T-helper 1 cell (primary cell): ENCODE measurements around the gene CD9.
A peak's percentile ranks its signal among the peaks of the same experiment; 100 is the strongest.

Experiments
- DNase-seq, 5 donors: peaks; one replicate each; pipeline ENCODE4 v3.0.0-alpha.2; 2012 to 2020

CD9 gene

DNA sequence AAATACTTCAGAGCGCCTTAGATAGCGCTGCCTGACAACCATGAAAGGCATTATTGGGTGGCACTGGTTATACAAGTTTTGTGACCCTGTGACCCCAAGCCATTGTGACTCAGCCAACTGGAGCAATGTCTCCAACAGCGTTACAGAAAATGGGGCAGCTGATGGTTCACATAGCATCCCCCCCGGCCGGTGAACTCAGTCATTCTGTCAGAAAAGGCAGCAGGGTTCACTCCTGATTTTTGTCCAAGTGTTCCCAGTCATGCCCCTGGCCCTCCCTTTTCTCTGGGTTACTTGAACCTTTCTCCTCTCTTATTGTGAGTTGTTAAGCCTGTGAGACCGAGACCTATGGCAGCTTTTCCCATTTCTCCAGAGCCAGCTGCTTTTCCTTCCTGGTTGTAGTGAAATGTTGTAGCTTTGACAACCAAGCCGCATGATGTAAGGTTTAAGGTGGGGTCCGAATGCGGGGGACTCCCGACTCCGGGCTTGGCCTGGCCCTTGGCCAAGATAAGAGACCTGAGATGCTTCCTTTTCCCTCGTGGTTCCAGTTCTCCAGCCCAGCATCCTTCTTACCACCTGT lies 22.0 kb downstream of the CD9 start:
- no peak for DNase-seq

DNA sequence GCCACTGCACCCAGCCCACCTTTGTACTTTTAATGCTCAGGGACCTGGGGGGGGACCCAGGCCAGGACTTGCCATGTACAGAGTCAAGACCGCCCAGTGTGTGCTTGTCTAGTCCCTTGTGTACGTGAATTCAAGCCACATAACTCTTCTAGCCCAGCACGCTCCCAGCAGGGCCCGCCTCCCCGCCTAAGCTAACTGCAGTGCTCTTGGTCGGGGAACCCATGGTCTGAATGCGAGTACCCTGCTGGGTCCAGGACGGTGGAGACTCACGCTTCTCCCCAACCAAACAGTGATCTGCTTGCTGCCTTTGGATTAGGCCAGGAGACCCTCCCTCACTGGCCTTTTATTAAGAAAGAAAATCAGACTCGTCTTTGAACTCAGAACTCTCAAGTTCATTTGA lies 23.3 kb downstream of the CD9 start:
- DNase-seq: no peak

DNA sequence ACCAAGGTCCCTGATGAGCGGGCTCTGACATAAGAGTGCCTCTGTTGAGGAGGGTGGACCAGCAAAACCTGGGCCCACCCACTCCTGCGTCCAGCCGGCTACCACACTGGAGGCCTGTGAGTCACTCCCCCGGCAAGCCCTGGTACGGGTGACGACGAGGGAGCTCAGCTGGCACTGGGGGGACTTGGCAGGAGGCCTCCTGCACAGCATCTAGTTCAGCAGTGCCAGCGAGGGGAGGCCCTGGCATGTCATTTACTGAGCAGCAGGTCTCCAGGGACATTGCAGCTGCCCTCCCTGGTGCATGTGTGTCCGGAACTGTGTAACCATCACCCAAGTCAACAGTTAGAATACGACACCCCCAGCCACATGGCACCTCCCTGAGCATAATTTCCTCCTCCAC lies 24.4 kb downstream of the CD9 start:
- DNase-seq: no peak

DNA sequence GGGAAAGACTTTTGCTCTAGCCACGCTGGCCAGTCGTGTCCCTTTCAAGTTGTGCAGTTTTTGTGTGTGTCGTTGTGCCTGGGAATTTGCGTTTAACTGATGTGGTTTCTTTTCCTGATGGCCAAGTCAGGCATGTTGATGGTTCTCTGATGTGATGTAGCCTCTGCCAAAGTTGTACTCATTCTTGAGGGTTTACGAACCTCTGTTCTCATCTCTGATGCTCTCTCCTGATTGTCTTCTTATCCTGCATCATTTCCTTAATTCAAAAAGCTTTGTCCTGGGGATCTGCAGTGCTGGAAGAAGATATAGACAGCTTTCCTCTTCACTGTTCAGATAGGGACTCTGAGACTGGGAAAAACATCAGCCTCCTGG lies 25.4 kb downstream of the CD9 start:
- no peak for DNase-seq

DNA sequence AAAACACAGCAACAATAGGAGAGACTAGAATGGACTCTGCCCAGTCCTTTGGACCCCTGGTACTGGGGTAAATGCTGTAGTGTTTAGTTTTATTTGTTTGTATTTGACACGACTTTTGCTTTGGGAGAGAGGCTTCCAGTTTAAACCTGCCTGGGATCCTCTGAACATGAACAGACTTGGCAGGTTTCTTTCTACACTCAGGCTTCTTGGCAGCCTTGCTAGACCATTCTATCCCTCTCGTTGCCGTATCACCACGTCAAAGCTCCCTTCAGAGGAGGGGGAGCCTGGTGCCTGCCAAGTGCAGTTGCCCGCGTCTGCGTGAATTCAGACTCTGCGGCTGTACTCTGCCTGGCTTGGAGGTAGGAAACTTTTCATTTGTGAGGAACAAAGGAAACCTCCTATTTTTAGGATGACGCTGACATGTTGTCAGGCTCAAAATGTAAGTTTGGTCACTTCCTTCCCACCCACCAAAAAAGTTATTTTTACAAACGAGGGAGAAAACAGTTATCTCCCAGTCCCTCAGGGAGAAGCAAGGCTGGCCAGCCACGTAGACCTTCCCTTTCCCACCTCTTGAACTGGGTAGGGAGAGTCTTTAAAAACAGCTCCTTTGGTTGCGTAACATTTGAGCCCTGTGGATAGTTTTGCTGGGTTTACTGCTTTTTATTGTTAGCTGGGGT lies 25.9 kb downstream of the CD9 start:
- DNase-seq: no peak

DNA sequence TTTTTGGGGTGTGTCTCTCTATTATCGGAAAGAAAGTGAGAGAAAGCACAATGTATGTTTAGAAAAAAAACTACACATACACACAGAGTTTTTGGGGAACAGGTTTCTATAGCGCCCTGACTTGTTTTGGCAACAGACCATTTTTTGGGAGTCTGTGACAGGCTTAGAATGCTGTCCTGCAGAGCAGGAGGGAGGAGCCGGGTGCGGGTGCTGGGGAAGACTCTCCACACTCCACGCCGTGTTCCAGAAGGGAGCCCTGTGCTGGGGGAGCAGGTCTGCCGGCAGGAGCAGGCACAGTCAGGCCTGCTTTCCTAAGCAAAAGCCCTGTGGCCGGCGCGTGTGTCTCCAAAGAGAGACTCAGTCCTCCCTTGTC lies 26.5 kb downstream of the CD9 start:
- no peak for DNase-seq

DNA sequence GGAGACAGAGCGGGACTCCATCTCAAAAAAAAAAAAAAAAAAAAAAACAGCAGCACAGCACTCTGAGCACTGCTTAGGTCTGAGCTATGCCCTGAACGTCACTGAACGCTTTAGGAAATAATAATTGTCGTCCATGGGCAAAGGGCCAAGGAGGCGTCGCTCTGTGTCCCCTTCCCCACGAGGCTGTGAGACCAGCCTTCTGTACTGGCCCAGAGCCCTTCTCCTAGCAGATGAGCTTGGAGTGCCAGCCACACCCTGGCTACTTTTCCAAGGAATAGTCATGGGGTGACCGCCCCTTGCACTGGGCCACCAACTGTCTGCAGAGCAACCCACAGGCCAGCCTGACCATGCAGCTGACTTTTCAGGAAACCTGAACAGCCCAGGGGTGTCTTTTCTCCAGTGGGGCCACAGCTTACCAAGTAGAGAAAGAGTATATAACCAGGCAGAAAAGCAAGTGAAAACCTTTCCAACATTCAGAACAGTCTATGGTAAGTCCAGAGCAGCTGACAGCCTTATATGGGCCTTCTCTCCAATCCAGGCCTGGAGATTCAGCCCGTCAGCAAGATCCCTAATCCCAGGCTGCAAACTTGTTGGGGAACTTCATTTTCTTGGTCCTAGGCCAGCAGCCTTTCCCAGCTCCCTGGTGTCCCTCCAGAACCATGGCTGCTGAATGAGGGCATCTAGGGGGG lies 28.5 kb downstream of the CD9 start:
- DNase-seq: no peak

DNA sequence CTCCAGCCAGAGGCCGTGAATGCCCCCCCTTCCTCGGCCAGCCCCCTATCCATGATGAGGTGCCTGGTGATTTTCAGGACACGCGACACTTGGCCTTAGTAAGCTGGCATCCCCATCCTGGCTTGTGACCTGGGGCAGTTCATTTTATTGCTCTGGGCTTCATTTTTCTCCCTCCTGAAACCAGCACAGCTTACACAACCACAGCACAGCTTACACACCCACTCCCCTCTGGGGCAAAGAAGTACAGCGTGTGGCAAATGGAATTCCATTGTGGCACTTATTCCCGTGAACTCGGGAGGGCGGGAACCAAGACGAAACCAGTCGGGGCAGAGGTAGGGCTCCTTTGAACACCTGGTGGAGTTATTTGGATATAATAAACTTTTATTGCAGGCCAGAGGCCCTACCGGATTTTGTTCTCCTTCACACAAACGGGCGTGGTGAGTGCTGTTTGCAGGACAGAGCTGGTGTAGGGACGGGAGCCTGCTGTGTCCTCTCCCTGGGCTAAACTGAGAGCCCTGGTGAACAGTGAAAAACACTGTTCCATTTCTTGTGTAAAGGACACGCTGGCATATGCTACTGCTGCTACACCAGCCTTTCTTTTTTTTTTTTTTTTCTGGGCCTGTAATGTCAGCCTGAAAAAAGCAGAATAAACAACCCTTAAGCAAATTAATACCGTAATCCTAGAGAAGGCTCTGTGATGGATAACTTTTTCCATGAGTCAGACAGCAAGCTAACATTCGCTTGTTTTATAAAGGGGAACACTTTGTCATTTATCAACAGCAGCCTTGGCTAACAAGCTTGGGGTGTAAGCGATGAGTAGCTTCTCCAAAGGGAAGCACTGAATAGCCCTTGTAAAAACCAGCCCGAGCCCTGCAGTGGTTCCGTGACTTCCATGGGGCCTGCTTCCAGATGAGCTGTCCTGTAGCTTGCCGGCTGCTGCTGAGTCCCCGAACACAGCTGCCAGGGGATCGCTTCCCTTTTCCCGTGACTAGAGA lies 29.3 kb downstream of the CD9 start:
- DNase-seq: no peak

DNA sequence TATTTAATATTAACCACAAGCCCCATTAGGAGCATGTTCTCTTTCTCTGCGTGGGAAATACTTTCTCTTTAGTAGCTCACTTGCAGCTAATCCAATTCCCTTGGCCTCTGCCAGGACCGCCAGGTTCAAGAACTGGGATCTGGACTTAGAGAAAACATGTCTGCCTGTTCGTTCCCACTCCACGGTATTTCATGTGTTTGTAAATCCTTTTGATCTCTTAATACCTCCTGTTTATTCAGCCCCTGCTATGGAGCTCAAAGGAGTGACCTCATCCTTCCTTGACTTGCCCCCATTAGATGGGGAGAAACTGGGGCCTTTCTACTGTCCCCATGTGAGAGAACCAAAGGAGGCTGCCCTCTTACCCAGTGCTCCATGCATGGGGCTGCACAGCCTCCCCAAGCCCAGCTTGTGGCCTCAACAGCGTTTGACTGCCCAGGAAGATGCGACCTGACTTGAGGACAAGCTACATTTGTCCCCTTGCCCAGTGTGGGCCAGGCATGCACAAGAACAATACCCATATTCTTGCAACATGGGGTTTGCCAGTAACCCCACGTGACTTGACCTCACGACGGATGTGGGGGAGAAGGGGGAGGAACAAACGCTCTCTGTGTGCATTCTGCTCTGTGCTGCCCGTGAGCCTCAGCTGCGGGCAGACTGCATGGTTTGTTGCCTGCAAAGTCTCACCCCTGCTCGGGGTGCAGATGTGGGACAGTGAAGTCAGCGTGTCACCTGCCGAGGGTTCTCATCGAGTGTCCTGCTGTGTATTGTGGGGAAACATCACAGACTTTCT lies 30.3 kb downstream of the CD9 start:
- DNase-seq: peak; percentile 27 to 87 (median 54)

DNA sequence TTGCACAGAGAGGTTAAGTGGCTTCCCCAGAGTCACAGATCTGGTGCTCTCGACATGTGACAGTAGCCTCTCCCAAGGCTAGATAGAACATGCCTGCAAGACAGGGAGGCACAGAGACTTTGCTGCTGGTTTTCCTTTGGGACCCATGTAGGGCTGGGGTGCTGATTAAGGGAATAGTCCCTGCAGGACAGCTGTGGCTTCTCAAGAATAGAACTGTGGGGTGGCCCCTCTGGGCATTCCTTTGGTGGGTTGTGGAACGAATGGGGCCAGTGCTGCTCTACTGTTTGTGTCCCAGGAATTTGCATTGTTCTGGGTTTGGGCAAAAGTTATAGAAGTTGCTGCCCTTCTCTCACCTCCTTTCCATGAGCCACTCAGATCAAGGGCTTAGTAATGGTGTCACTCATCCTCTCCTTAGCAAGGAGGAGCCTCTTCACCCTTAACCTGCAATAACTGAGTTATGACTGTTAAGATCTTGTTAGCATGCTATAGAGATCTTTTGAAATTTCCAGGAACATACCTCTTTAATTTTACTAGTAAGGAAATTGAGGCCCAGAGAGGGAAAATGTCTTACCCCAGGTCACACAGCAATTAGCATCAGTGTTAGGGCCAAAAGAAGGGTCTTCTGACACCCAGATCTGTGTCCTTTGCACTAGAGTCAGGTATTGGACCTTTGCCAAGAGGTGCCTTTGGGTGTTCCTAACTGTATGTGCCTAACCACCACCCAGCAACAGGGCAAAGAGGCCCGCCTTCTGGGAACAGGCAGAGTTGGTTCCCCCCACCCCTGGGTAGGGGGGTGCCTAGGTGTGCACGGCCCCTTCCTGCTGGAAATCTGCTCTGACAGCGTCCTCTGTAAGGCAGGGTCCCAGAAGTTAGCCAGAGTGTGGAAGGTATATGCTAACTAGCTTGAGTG lies 31.4 kb downstream of the CD9 start:
- peak in 1 of 5 donors; percentile 11 for DNase-seq

DNA sequence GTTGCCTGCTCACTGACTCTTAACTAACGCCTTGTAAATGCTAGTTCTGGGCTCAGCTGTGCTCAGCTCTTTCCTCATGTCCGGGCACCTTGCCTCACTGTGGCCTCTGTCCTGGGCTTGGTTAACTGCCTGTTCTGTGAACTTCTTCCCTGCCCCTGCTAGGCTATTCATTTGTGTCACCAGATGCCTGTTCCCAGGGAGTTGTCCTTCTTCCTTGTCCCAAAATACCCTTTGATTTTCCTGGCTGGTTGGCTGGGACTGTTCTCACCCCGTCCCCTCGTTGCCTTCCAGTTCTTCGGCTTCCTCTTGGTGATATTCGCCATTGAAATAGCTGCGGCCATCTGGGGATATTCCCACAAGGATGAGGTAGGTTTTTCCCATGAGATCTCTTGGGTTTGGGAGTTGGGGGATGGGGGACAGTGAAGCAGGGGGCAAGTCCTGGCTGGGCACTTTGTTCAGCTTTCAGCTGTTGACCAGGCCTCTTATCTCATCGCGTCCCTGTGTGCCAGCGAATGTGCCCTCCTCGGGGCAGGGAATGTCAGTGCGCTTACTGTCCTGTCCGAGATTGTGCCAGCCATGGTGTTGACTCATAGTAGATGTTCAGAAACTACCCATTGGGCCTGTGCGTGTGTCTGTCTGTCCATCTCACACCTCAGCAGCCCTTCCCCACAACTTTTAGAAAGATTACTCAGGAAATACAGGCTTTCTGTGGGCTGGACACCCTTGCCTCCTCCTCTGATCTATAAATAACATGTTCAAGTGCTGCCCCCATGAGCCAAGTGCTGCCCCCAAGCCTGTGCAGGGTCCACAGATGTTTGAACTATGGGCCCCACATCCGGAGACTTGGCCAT lies 33.1 kb downstream of the CD9 start:
- no peak for DNase-seq

DNA sequence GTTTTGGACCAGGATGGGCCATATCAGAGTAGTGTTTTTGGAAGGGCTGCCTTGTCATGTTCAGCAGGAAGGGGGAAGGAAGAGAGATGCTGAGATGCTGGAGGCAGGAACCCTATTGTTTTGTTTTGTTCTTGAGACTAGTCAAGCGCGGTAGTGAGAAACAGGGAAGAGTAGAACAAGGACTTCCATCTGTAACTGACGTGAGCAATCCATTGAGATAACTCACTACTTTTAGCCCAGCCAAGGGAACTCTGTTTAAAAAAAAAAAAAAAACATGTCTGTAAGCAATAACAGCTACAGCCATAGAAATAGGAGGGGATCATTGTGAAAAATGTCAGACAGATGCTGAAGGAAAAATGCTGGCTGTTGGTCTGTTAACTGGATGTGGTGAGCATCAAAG lies 34.0 kb downstream of the CD9 start:
- DNase-seq: no peak

DNA sequence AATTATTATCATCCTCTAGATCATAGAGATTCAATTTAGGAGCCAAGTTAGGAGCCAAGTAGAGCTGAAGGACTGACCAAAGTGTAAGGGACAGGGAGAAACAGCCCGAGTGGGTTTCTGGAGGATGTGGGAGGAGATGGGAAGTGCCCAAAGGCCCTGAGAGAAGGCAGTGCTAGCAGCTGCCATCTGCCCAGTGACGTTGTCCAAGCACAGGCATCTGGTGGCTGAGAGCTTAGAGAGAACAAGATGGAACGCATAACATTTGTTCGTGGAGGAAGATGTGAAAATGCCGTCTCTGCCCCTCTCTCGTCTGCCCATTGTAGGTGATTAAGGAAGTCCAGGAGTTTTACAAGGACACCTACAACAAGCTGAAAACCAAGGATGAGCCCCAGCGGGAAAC lies 34.7 kb downstream of the CD9 start:
- no peak for DNase-seq

DNA sequence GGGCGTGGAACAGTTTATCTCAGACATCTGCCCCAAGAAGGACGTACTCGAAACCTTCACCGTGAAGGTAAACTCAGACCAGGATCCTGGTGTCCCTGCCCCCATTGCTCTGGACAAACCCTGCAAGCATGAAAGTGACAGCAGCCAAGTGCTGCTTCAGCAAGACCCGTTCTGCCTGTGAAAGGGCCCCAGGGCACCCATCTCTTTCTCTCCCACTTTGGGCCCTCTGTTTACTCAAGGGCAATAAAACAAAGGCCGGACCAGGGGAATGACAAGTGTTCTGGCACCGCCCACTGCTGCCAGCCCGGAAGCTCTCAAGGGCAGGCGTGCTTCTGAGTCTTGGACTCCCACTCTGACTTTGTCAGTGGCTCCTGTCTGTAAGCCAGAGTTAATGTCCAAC lies 35.3 kb downstream of the CD9 start:
- DNase-seq: no peak

DNA sequence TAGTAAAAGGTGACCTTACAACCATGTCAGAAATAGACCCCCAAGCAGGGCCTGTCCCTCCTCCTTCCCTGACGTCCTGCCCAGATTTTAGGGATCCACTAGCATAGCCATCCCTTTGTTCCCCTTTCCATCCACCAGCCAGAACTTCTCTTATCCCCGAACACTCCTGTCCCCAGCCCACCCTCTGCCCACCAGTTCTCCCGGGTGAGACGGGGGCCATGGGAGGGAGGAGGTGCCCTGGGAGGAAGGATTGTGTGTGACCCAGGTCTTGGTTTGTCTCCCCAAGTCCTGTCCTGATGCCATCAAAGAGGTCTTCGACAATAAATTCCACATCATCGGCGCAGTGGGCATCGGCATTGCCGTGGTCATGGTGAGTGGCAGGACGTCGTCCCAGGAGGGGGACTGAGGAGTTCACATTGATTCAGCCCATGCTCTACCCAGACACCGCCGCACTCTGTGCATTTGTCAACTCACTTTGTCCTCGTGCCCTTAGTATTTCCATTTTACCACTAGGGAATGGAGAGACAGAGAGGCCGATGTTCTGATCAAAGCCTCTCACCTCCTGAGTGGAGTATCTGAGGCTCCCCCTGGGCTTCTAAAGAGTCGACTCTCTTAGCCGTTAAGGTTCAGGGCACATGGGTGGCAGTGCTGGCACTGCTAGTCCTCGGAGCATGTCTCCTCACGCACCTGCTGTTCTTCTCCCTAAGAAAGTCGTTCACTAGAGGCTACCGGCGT lies 35.9 kb downstream of the CD9 start:
- no peak for DNase-seq

DNA sequence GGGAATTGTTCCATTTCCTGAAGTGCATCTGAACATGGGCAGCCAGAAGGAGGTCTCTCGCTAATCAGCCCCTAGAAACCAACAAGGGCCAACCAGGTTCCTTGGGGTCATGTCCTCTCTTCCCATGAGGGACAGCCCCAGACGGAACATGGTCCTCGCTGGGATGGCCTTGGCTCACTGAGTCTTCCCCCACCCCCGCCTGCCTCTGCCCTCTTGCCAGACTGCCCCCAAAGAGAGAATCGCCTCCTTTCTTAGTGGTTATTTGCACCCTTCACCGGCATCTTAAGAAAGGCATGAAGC lies 36.4 kb downstream of the CD9 start:
- no peak for DNase-seq

DNA sequence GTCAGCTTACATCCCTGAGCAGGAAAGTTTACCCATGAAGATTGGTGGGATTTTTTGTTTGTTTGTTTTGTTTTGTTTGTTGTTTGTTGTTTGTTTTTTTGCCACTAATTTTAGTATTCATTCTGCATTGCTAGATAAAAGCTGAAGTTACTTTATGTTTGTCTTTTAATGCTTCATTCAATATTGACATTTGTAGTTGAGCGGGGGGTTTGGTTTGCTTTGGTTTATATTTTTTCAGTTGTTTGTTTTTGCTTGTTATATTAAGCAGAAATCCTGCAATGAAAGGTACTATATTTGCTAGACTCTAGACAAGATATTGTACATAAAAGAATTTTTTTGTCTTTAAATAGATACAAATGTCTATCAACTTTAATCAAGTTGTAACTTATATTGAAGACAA lies 37.6 kb downstream of the CD9 start:
- no peak for DNase-seq

DNA sequence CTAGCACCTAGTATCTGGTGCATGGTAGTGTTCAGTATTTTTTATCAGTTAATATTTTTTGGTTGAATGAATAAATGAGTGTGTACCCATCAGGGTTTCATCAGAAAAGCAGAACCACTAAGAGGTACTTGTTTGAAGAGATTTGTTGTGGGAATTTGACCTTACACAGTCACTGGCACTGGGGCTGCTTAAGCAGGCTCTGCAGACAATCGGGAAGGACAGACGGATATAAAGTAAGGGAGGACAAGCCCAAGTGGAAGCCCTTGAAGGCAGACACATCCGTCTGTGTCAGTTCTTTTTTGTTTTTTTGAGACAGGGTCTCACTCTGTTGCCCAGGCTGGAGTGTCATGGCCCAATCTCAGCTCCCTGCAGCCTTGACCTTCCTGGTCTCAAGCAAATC lies 38.7 kb downstream of the CD9 start:
- DNase-seq: no peak

DNA sequence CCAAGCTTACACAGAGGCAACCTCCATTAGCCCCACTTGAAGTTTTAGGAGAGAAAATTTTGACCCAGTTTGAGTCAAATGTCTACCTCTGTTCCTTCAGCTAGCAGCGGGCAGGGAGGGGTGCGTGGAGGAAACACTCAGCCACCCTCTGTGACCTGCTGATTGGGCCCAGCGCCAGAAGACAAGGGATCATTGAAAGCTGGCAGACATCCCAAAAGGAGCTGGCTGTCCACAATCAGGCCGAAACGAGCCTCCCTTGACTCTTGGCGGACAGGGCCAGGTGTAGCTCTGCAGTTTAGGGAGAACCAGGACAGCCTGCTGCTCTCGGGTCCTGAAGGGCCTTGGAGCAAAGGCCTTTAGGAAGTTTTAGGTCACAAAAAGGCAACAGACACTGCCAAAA lies 41.3 kb downstream of the CD9 start:
- no peak for DNase-seq

DNA sequence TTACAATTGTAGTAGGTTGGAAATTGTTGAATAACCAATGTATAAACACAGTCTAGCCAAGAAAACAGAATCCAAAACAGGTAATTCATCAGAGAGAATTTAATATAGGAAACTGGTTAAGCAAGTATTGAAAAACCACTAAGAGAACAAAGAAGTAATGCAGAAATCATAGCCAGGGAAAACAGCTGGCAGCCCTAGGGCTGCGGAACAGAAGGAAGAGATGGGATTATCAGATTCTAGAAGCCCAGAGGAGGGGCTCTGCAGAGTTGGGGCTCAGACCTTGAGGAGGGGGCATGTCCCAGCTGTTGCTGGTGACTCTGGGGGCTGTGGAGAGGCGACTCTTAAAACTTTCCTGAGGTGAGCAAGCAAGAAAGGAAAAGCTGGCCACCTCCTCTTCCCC lies 49.4 kb downstream of the CD9 start:
- no peak for DNase-seq
